CD4-positive, alpha-beta T cell treated with Interleukin-4 for 4 hours (primary cell): ENCODE data around the gene PPHLN1.
A peak's percentile ranks its signal among the peaks of the same experiment; 100 is the strongest.

Source experiments
- DNase-seq: peaks from one replicate; pipeline ENCODE4 v3.0.0-alpha.2; 2020

Gene PPHLN1

DNA sequence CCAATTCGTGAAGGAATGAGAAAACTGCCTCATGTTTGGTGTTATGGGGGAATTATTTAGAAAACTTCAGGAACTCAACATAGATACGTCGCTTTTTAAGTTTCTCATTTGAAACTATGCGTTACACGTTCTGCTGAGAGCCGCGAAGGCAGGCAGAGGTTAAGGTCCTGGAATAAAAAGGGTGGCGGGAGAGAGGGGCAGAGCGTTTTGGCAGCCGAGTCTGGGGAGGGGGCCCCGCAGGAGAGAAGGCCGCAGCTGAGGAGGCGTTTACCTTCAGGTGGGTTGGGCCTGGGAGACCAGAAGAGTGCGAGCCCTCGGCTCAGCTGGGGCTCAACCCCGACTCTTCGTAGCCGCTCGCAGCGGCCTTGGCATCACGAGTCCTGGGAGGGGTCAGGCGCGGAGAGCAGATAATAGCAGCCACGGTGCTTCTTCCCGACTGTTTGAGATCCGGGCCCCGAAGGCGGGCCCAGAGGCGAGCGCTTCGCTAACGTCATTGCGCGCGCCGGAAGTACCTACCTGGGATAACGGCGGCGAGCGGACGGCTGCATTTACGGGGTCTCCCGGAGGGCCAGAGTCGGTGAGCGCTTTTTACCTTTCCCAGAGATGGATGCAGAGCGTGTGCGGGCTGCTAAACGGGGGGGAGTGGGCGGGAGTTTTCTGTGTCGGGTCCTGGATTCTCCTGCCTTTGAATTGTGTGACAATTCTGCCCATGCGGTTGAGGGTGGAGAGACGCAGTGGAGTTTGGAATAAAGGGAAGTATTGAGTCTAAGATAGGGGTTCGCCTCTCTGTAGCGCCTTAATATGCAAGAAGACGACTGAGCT is at the start of gene PPHLN1, which contains the start of gene ZCRB1:
Gene PPHLN1 (plus strand): TSS at position 515 of the 822 bp plus-strand sequence. CDS start 9,736 bp downstream, outside the sequence.
Gene ZCRB1 (minus strand): TSS at position 442 of the 822 bp plus-strand sequence. CDS start 1,992 bp downstream, outside the sequence.
- peak; percentile 77 for DNase-seq

GRCh38 chr12:42277396-42278127 is 48.4 kb upstream of the PPHLN1 start:
- no peak for DNase-seq

GRCh38 chr12:42278128-42278510 is 47.8 kb upstream of the PPHLN1 start:
- DNase-seq = no peak

DNA sequence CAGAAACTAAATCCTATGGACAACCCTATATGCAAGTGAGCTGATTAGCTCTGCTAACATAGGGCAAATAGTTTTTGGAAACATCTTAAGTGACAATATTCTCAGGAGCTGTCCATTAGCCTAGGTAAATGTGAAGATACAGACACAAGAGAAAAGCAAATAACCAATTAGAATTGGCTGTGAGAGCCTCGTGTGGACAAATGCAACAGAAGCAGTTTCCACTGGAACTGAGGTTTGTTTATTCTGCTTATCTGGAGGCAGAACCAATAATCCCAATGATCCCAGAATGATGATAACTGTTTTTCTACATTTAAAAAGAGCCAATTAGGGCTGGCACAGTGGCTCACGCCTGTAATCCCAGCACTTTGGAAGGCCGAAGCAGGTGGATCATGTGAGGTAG is 44.7 kb upstream of the PPHLN1 start:
- no peak for DNase-seq

DNA sequence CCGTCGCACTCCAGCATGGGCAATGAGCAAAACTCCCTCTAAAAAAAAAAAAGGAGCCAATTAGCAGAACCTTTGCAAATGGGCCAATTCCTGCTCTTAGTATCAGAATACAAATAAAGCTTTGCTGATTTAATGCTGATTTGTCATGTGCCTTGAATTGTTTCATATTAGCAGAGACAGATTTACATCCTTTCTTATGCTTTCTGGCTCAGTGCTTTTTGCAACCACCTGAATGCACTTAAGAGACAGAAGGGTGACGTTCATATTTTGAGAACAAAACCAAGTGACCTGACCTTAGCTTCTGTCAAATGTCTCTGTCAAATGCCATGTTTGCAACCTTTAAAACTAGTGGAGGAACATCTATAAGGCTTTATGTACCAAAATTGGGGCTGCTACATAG is 44.1 kb upstream of the PPHLN1 start:
- no peak for DNase-seq

DNA sequence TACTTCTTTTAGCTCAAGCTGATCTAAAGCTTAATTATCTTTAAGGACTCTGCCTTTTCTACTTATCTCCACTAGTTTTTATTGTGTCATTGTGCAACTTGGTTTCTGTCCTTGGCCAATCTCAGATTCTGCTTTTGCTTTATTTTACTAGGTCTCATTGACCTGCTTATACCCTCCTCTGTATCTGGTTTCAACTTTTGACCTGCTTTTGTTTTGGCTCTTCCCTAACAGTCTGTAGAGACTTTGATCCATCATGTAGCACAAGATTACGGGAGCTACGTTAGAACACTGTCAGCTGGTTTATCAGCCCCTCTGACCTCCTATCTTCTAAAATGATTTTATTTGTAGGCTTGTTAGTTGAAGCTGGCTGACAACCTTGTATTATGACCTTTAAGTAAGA is 43.7 kb upstream of the PPHLN1 start:
- no peak for DNase-seq

- no peak for DNase-seq
Observed at GRCh38 chr12:42283739-42284138, 42.2 kb upstream of the PPHLN1 start.

GRCh38 chr12:42284157-42284556 is 41.8 kb upstream of the PPHLN1 start:
- DNase-seq = no peak

DNA sequence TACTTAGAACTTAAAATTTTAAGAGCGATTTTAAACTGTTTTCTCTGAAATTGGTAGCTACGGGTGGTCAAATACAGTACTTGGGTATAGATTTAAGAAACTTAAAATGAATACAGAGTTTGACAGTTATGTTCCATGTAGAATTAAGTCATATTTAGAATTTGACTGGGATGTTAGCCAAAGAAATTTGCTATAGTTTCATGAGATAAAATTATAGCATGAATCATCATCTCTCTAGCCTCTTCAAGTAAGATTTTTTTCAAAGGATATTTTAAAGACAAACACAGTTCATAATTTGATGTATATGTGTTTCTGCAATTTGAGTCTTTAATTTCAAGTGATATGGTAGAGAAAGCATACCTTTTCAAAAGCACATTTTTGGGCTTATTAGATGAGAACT is 41.1 kb upstream of the PPHLN1 start:
- no peak for DNase-seq

GRCh38 chr12:42285431-42285830 is 40.5 kb upstream of the PPHLN1 start:
- DNase-seq = no peak

DNA sequence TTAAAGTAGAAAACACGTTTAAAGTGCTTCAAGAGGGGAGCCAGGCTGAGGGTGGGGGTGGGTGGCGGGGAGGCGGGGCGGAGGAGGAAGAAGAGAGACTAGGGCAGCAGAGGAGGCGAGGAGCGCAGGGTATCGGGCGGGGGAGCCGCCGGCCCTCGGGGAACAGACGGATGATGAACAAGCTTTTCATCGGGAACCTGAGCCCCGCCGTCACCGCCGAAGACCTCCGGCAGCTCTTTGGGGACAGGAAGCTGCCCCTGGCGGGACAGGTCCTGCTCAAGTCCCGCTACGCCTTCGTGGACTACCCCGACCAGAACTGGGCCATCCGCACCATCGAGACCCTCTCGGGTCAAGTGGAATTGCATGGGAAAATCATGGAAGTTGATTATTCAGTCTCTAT is 39.2 kb upstream of the PPHLN1 start:
- no peak for DNase-seq

DNA sequence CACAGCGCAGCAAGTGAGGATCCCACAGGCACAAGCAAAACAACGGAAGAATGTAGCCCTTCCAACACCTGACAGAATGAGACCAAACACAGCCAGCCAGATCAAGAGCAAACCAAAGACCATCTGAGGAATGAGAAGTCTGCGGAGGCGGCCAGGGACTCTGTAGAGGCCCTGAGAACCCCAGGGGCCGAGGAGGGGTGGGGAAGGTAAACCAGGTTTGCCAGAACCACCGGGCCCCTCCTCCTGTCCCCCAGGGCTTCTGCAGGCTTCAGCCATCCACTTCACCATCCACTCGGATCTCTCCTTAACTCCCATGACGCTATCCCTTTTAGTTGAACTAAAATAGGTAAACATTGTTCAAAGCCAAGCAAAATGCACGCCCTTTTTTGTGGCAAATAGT is 37.4 kb upstream of the PPHLN1 start:
- no peak for DNase-seq

DNA sequence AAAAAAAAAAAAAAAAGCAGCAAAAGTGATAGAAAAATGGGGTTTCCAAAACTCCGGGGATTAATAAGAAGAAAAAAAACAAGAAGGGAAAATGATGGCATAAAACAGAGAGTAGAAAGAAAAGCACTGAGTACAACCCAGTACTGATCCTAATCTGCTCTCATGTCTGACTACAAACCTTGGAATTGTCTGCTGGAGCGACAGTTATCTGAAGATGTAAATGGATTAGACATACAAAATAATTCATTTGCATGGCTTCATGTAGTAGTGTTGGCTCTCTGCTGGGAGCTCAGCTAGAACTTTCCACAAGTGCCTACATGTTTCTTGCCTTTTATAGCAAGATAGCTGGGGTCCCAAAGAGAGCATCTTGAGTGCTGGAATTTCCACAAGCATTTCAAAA is 34.3 kb upstream of the PPHLN1 start:
- no peak for DNase-seq

DNA sequence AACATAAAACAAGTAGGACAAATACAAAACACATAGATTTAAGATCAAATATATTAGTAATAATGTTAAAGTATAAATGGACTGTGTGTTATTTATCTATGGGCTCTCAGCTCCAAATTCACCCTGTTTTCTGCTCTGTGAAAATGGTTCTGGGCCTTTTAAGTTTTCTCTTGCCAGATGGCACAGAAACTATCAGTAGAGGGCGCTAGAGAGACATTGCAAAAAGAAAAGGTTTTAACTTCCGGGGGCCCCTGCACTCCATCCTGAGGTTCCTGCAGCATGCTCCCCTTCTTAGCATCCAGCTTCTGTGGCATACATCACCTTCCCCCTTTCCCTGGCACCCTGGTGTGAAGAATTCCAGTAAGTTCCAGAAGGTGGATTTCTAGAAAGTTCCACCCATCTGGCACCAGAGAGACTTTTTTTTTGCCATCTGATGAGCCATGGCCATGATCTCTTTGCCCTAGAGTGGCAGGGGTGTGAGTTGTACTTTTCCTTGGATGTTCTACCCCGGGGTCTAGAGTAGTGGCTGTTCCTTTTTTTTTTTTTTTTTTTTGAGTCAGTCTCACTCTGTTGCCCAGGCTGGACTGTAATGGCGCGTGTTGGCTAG is 29.4 kb upstream of the PPHLN1 start:
- DNase-seq = no peak

- DNase-seq = no peak
Observed at GRCh38 chr12:42298887-42299286, 27.1 kb upstream of the PPHLN1 start.

DNA sequence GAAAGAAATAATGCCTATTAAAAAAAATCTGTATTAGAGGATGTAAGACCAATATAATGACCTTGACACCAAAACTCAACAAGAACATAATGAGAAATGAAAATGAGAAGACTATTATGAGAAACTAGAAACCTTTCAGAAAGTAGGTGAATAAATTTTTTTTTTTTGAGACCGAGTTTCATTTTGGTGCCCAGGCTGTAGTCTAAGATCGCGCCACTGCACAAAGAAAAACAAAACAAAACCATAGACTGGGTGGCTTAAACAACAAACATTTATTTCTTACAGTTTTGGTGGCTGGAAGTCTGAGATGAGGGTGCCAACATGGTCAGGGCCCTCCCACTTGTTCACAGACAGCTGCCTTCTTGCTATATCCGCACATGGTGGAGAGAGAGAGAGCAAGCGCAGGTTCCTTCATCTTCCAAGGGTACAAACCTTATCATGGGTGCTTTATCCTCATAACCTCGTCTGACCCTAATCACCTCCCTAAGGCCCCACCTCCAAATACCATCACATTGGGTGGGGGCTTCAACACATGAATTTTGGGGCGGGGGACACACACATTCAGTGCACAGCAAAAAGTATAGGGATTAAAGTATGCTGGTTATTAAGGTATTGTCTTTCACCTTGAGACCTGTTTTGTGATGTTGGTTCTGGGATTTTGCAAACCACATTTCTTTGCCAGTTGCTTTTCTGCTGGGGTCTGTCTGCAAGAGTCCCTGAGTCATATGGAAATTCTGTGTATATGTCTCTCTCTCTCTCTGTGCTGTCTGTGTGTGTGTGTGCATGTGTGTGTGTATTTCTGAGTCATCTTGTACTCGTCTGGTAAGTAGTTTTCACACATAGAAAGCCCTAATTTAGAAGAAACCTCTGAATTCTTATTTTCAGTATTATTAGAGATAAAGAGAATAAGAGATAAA is 26.3 kb upstream of the PPHLN1 start:
- peak; percentile 74 for DNase-seq

- DNase-seq = no peak
Observed at GRCh38 chr12:42306297-42306696, 19.7 kb upstream of the PPHLN1 start.

DNA sequence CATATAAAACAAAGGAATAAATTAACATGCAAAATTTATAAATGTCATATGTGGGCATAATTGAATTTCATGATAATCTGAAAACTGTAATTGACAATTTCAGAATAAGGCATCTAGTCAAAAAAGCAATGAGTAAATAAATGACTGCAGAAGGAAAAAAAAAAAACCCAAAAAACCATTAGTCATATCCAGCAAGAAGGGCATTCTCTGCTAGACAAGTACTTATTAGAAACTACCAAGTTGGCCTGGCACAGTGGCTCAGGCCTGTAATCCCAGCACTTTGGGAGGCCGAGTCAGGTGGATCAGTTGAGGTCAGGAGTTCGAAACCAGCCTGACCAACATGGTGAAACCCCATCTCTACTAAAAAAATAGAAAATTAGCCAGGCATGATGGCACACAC is 17.6 kb upstream of the PPHLN1 start:
- no peak for DNase-seq

DNA sequence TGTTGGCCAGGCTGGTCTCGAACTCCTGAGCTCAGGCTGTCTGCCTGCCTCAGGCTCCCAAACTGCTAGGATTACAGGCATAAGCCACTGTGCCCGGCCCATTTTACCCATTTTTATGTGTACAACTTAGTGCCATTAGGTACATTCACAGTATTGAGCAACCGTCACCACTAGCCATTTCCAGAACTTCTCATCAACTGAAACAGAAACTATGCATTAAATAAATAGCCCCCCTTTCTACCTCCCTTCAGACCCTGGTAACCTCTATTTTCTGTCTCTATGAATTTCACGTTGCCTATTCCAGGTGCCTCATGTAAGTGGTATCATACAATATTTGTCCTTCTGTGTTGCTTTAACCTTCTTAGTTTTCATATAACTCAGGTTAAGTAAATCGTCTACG is 16.0 kb upstream of the PPHLN1 start:
- no peak for DNase-seq

DNA sequence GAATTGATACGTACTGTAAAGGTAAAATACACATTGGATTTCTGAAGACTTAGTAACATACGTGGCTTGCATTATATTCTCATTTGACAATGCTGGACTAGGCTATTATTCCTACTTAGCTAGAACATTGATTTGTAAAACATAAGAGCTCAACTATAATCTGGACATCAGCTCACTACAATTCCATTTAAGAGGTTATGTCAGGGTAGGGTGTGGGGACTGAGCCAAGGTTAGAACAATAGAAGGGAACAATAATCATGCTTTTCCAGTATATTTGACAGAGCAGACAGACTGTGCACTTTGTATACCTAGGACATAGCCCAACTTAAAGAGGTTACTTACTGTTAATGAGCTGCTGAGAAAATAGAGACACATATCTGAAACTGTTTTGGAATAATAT is 10.9 kb upstream of the PPHLN1 start:
- no peak for DNase-seq

DNA sequence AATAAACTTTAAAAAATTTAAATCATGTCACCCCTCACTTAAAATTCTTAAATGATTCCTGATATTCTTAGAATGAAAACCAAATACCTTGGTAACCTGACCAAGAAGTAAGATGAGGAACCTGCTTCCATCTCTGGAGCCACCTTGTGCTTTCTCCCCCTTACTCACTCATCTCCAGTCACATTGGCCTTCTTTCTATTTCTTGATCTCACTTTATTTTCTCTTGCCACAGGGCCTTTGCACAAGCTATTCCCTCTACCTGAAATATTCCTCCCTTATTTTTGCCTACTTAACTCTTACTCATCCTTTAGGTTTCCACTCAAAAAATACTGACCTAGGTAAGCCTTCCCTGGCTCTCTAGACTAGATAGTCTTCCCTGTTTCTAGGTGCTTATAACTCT is 5.2 kb upstream of the PPHLN1 start:
- DNase-seq = no peak

DNA sequence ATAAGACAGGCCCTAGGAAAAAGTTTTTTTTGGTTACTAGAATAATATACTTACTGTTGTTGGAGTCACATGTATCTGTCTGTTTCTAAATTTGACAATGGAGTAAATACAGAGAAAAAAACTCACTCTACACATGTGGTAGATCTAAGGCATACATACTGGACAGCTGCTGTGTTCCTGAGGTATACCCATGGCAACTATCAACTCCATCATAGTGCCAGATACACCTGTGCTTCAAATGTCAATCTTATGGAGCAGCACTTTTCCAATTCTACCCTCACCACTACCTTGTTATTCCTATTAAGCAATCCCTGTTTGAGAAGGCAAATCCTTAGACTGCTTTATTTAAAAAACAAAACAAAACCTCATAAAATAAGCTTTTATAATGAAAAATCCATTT is 3.4 kb upstream of the PPHLN1 start:
- no peak for DNase-seq

DNA sequence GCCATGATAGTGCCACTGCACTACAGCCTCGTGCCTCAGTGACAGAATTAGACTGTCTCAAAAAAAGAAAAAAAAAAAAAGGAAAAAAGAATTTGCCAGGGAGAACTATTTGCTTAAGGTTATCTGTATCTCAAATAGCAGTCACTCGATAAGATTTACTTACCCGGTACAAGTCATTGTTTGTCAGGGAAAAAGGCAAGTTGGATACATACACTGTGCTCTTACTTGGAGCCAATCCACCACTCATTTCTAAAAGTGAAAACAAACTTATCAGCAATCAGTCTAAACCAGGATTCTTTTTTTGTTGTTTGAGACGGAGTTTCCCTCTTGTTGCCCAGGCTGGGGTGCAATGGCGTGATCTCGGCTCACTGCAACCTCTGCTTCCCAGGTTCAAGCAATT is 2.1 kb upstream of the PPHLN1 start:
- no peak for DNase-seq
